Gastroesophageal sphincter (tissue), 4 donors: ENCODE data around the gene ZNF273. TPM values are rescaled to one million over a fixed set of nuclear protein-coding genes. Genes with fewer than 3 reads are reported as not detected.
"Not testable (repeated sequence)": the region's sequence is repeated elsewhere in the genome, so short reads cannot be mapped to it uniquely, and the experiment has no call there.

Source experiments
- ATAC-seq: fragments of 150-250 bp; one replicate; pipeline ENCODE4 v1.9.1; 2016; ENCODE audit warnings: mild to moderate bottlenecking, moderate library complexity
- H3K27ac ChIP-seq, 4 donors: fragments of 200-600 bp; sonication (generic) in 3 of 4; 1 replicate in 3 of 4; 2 replicates in 1 of 4; pipeline ENCODE4 v1.5.1; 2016 to 2019
- H3K27me3 ChIP-seq: fragments of 200-600 bp; sonication (generic); one replicate; pipeline ENCODE4 v1.5.1; 2019
- H3K36me3 ChIP-seq, 2 donors: fragments of 200-600 bp; sonication (generic); one replicate each; pipeline ENCODE4 v1.5.1; 2019; ENCODE audit warnings: control low read depth in 1 of 2
- H3K4me1 ChIP-seq, 3 donors: fragments of 200-600 bp; sonication (generic); 1 replicate in 2 of 3; 2 replicates in 1 of 3; pipeline ENCODE4 v1.5.1; 2016 to 2019; ENCODE audit warnings: control low read depth in 2 of 3
- H3K4me3 ChIP-seq, 2 donors: fragments of 200-600 bp; sonication (generic); one replicate each; pipeline ENCODE4 v1.5.1; 2019; ENCODE audit warnings: mild to moderate bottlenecking in 1 of 2, moderate library complexity in 1 of 2
- H3K9me3 ChIP-seq, 3 donors: fragments of 200-600 bp; sonication (generic); one replicate each; pipeline ENCODE4 v1.5.1; 2017 to 2019; ENCODE audit warnings: control low read depth in 2 of 3
- EP300 ChIP-seq: sonication (generic); formaldehyde crosslinking; IDR thresholded peaks from one replicate; pipeline ENCODE4 v1.6.1; 2017; ENCODE audit warnings: antibody characterized with exemption, mild to moderate bottlenecking
- POLR2A ChIP-seq, 2 donors: fragments of 450-650 bp; IDR thresholded peaks; one replicate each; pipeline ENCODE4 v1.6.1; 2017; ENCODE audit warnings: antibody characterized with exemption in 2 of 2, mild to moderate bottlenecking in 2 of 2, moderate library complexity in 1 of 2
- POLR2AphosphoS5 ChIP-seq: sonication (generic); formaldehyde crosslinking; IDR thresholded peaks from one replicate; pipeline ENCODE4 v1.6.1; 2017; ENCODE audit warnings: antibody characterized with exemption
- WGBS, 2 donors: methylation state at CpG; one replicate each; pipeline ENCODE4 v1.1.5; 2018; ENCODE audit warnings: low coverage in 1 of 2; 5-methylcytosine and 5-hydroxymethylcytosine counted together
- total RNA-seq, 4 donors: library from RNA; depleted of rRNA; stranded (reverse); fragments of >200 nt; gene quantifications; one replicate each; pipeline ENCODE4 v1.1.0, GENCODE V29; 2016
- TF ChIP-seq, protein P1 (sequence below), 4 experiments: fragments of 200-600 bp in 2 of 4; fragments of 450-650 bp in 2 of 4; sonication (generic) in 1 of 4; IDR thresholded peaks; one replicate each; pipeline ENCODE4 v1.5.1; 2017 to 2019; ENCODE audit warnings: antibody characterized with exemption in 4 of 4, mild to moderate bottlenecking in 2 of 4, moderate library complexity in 2 of 4

ZNF273 gene
- total RNA-seq, 4 donors from 2014 or later: 3.0 to 7.8 (median 4.1) TPM

DNA sequence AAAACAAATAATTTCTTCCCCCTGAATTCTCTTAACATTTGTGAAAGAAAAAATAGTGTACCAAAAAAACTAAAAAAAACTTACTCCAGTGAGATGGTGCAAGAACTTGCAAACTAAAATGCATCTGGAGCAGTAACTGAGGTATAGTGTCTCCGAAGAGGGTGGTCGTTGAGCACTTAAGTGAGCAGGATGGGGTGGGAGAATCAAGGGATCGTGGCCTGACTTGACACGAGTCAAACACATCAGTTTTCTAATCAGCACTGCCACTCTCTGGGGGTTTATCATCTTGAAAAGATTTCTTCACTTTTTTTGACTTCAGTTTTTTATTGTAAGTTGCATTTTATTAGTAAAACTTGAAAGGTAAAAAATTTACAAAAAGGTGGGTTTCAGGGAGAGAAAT, 2.5 kb downstream of the ZNF273 start:
- ATAC-seq: no peak
- no peaks in the 10 kb centered on the region for H3K27me3 ChIP-seq
- WGBS, 2 donors: 57 to 61% methylated on average over 4 of the region's 4 CpGs
- H3K36me3 ChIP-seq: no peaks in the 10 kb centered on the region
- H3K4me1 ChIP-seq: peaks cover 0 to 23% (median 5%) of the 10 kb centered on the region in 3 donors
- H3K9me3 ChIP-seq: no peaks in the 10 kb centered on the region
- TF ChIP-seq POLR2A (IDR thresholded peaks at IDR 0.05): no peak
- TF ChIP-seq POLR2AphosphoS5: no peak
- no peak for TF ChIP-seq EP300
- TF ChIP-seq, protein P1, sequence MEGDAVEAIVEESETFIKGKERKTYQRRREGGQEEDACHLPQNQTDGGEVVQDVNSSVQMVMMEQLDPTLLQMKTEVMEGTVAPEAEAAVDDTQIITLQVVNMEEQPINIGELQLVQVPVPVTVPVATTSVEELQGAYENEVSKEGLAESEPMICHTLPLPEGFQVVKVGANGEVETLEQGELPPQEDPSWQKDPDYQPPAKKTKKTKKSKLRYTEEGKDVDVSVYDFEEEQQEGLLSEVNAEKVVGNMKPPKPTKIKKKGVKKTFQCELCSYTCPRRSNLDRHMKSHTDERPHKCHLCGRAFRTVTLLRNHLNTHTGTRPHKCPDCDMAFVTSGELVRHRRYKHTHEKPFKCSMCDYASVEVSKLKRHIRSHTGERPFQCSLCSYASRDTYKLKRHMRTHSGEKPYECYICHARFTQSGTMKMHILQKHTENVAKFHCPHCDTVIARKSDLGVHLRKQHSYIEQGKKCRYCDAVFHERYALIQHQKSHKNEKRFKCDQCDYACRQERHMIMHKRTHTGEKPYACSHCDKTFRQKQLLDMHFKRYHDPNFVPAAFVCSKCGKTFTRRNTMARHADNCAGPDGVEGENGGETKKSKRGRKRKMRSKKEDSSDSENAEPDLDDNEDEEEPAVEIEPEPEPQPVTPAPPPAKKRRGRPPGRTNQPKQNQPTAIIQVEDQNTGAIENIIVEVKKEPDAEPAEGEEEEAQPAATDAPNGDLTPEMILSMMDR (IDR thresholded peaks at IDR 0.05): no peak
- no peak overlapping the region for H3K27ac ChIP-seq
- no peak overlapping the region for H3K4me3 ChIP-seq

DNA sequence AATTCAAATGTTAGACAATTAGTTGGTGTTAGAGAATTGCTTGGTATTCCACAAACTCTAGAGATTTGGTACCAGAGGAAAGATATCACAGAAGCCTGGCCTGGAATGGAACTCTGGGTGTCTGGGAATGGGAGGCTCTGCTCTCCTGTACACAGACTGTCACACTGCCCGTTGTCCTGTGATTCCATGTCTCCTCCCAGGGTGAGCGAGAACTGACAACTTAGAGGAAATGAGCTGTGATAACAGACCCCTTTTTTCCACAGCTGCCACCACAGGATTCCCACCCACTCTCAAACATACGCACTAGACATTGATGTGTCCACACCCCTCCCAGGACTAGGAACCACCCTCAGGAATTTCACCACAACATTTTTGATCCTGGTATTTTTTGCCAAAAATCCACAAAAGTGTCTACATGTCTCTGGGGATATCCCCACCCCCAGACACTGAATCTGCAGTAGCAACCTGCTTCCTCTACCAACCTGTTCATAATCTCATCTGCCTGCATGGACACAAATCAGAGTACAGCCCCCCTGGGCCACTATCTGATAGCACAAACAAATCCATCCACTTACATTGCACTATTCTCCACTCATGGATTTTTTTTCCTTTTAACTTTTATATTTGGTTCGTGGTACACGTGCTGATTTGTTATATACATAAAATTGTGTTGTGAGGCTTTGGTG, 4.7 kb downstream of the ZNF273 start:
- H3K27me3 ChIP-seq: no peaks in the 10 kb centered on the region
- WGBS, 2 donors: 46 to 54% methylated on average over 5 of the region's 5 CpGs
- no peak for ATAC-seq
- TF ChIP-seq, protein P1 (IDR thresholded peaks at IDR 0.05): no peak
- TF ChIP-seq POLR2AphosphoS5: no peak
- TF ChIP-seq EP300: no peak
- TF ChIP-seq POLR2A (IDR thresholded peaks at IDR 0.05): no peak
- H3K27ac ChIP-seq: no peak overlapping the region
- no peaks in the 10 kb centered on the region for H3K36me3 ChIP-seq
- H3K4me3 ChIP-seq: no peak overlapping the region
- no peaks in the 10 kb centered on the region for H3K9me3 ChIP-seq
- H3K4me1 ChIP-seq: peaks cover 0 to 18% (median 5%) of the 10 kb centered on the region in 3 donors

DNA sequence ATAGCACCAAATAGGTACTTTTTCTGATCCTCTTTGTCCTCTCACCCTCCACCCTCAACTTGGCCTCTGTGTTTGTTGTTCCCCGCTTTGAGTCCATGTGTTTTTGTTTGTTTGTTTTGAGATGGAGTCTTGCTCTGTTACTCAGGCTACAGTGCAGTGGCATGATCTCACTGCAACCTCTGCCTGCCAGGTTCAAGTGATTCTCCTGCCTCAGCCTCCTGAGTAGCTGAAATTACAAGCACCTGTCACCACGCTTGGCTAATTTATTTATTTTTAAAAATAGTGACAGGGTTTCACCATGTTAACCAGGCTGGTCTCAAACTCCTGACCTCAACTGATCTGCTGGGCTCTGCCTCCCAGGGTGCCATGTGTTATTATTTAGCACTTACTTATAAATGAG, 5.3 kb downstream of the ZNF273 start:
- H3K27me3 ChIP-seq: no peaks in the 10 kb centered on the region
- H3K4me3 ChIP-seq: no peak overlapping the region
- 86 to 100% methylated on average over 2 of the region's 2 CpGs for WGBS, 2 donors
- no peak for TF ChIP-seq POLR2A (IDR thresholded peaks at IDR 0.05)
- TF ChIP-seq, protein P1 (IDR thresholded peaks at IDR 0.05): no peak
- no peak for TF ChIP-seq POLR2AphosphoS5
- no peak for TF ChIP-seq EP300
- H3K9me3 ChIP-seq: no peaks in the 10 kb centered on the region
- no peak overlapping the region for H3K27ac ChIP-seq
- peaks cover 0 to 16% (median 5%) of the 10 kb centered on the region in 3 donors for H3K4me1 ChIP-seq
- no peaks in the 10 kb centered on the region for H3K36me3 ChIP-seq
- ATAC-seq: no peak

DNA sequence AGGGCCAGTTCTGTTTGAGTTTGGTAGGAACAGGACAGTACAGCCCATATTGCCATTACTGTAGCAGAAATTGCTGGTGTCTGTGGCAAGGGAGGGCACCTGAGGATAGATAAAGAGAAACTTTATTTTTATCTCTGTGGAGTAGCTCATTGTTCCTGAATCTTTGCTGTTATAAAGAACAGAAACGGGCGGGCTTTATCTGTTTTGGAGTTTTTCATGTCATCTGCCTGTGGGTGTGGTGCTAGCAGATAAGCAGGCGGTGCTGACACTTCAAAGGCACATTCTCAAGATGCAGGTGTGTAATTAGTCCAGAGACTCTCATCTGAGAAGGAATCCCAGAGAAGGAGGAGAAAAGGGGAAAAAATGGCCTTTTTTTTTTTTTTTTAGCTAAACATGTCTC, 11.5 kb downstream of the ZNF273 start:
- no peak overlapping the region for H3K4me3 ChIP-seq
- TF ChIP-seq, protein P1 (IDR thresholded peaks at IDR 0.05): no peak
- no peak for TF ChIP-seq POLR2AphosphoS5
- TF ChIP-seq POLR2A (IDR thresholded peaks at IDR 0.05): no peak
- TF ChIP-seq EP300: no peak
- whole genome bisulfite sequencing, 2 donors: 73% methylated on average over 3 of the region's 3 CpGs; no CpG with 5 or more reads in 1 of the 2 donors
- no peaks in the 10 kb centered on the region for H3K9me3 ChIP-seq
- peaks cover 0 to 14% of the 10 kb centered on the region in 2 donors for H3K36me3 ChIP-seq
- H3K27ac ChIP-seq: no peak overlapping the region
- no peaks in the 10 kb centered on the region for H3K27me3 ChIP-seq
- H3K4me1 ChIP-seq: no peaks in the 10 kb centered on the region
- no peak for ATAC-seq

DNA sequence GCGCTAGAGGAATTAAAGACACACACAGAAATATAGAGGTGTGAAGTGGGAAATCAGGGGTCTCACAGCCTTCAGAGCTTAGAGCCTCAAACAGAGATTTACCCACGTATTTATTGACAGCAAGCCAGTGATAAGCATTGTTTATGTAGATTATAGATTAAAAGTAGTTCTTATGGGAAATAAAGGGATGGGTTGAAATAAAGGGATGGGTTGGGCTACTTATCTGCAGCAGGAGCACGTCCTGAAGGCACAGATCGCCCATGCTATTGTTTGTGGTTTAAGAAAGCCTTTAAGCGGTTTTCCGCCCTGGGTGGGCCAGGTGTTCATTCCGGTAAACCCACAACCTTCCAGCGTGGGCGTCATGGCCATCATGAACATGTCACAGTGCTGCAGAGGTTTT, 12.2 kb downstream of the ZNF273 start:
- not testable (repeated sequence) for H3K27me3 ChIP-seq, H3K4me3 ChIP-seq, H3K4me1 ChIP-seq, ATAC-seq, H3K27ac ChIP-seq, H3K9me3 ChIP-seq
- WGBS, 2 donors: 70 to 79% methylated on average over 4 to 9 of the region's 9 CpGs
- H3K36me3 ChIP-seq: peaks cover 0 to 21% of the 10 kb centered on the region in 2 donors

DNA sequence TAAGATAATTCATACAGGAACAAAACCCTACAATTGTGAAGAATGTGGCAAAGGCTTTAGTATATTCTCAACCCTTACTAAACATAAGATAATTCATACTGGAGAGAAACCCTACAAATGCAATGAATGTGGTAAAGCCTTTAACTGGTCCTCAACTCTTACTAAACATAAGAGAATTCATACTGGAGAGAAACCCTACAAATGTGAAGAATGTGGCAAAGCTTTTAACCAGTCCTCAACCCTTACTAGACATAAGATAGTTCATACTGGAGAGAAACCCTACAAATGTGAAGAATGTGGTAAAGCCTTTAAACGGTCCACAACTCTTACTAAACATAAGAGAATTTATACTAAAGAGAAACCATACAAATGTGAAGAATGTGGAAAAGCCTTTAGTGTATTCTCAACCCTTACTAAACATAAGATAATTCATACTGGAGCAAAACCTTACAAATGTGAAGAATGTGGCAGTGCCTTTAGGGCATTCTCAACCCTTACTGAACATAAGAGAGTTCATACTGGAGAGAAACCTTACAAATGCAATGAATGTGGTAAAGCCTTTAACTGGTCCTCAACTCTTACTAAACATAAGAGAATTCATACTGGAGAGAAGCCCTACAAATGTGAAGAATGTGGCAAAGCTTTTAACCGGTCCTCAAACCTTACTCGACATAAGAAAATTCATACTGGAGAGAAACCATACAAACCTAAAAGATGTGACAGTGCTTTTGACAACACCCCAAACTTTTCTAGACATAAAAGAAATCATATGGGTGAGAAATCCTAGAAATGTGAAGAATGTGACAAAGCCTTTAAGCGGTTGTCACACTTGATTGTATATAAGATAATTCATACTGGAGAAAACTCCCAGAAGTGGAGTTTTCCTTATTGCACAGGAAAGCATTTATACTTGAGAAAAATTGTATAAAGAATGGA, 25.4 kb downstream of the ZNF273 start:
- H3K36me3 ChIP-seq: peaks cover 0 to 47% of the 10 kb centered on the region in 2 donors
- not testable (repeated sequence) for H3K4me1 ChIP-seq, ATAC-seq, H3K27me3 ChIP-seq, H3K27ac ChIP-seq, H3K4me3 ChIP-seq
- 93 to 98% methylated on average over 3 to 4 of the region's 4 CpGs for WGBS, 2 donors
- H3K9me3 ChIP-seq: peaks cover 0 to 13% (median 0%) of the 10 kb centered on the region in 3 donors
